H9 (cell line): ENCODE measurements around the gene DAZAP1. TPM values are rescaled to one million over a fixed set of nuclear protein-coding genes. Genes with fewer than 3 reads are reported as not detected.

ENCODE experiments used
- DNase-seq: peaks from one replicate; pipeline ENCODE4 v3.0.0-alpha.2; 2017
- H2AFZ ChIP-seq: one replicate; pipeline ENCODE4 v1.6.1; 2013; ENCODE audit warnings: mild to moderate bottlenecking, low read length, control low read depth, moderate library complexity
- H2AK5ac ChIP-seq: 2 replicates; pipeline ENCODE4 v1.6.1; 2013; ENCODE audit warnings: low read length, control low read depth, mixed read lengths; ENCODE audit not compliant: insufficient read length
- H2BK120ac ChIP-seq: one replicate; pipeline ENCODE4 v1.6.1; 2013; ENCODE audit warnings: low read depth, mild to moderate bottlenecking, low read length, control low read depth, inconsistent platforms; ENCODE audit not compliant: poor library complexity, severe bottlenecking
- H2BK12ac ChIP-seq: 2 replicates; pipeline ENCODE4 v1.6.1; 2013; ENCODE audit warnings: low read length, control low read depth, mixed read lengths, low read depth; ENCODE audit not compliant: insufficient read length
- H2BK15ac ChIP-seq: 2 replicates; pipeline ENCODE4 v1.6.1; 2013; ENCODE audit warnings: low read depth, low read length, control low read depth
- H2BK20ac ChIP-seq: one replicate; pipeline ENCODE4 v1.6.1; 2013; ENCODE audit warnings: low read depth, mild to moderate bottlenecking, low read length, control low read depth, inconsistent platforms; ENCODE audit not compliant: poor library complexity, severe bottlenecking
- H2BK5ac ChIP-seq: 2 replicates; pipeline ENCODE4 v1.6.1; 2013; ENCODE audit warnings: low read length, control low read depth, mixed read lengths; ENCODE audit not compliant: insufficient read length
- H3K14ac ChIP-seq: 2 replicates; pipeline ENCODE4 v1.6.1; 2013; ENCODE audit warnings: low read length, control low read depth; ENCODE audit not compliant: insufficient read depth
- H3K18ac ChIP-seq: 2 replicates; pipeline ENCODE4 v1.6.1; 2013; ENCODE audit warnings: low read depth, mild to moderate bottlenecking, mixed read lengths, low read length, control low read depth; ENCODE audit not compliant: insufficient read length
- H3K23ac ChIP-seq: 2 replicates; pipeline ENCODE4 v1.6.1; 2013; ENCODE audit warnings: low read length, control low read depth, mixed read lengths, low read depth; ENCODE audit not compliant: insufficient read length
- H3K23me2 ChIP-seq: 2 replicates; pipeline ENCODE4 v1.6.1; 2013; ENCODE audit warnings: low read depth, mild to moderate bottlenecking, mixed read lengths, low read length, control low read depth; ENCODE audit not compliant: insufficient read length, poor library complexity, severe bottlenecking
- H3K27ac ChIP-seq: 2 replicates; pipeline ENCODE4 v1.5.1; 2013; ENCODE audit warnings: low read length, control low read depth, mixed read lengths, low read depth; ENCODE audit not compliant: insufficient read length
- H3K27me3 ChIP-seq: 2 replicates; pipeline ENCODE4 v1.6.1; 2013; ENCODE audit warnings: low read length, control low read depth, inconsistent platforms; ENCODE audit not compliant: insufficient read depth
- H3K4ac ChIP-seq: 2 replicates; pipeline ENCODE4 v1.6.1; 2013; ENCODE audit warnings: low read depth, mild to moderate bottlenecking, control low read depth, inconsistent platforms, low read length, moderate library complexity
- H3K4me1 ChIP-seq: 2 replicates; pipeline ENCODE4 v1.6.1; 2013; ENCODE audit warnings: low read length, control low read depth, inconsistent platforms; ENCODE audit not compliant: insufficient read depth
- H3K4me2 ChIP-seq: 2 replicates; pipeline ENCODE4 v1.6.1; 2013; ENCODE audit warnings: low read length, control low read depth, mixed read lengths; ENCODE audit not compliant: insufficient read length, insufficient read depth
- H3K56ac ChIP-seq: 2 replicates; pipeline ENCODE4 v1.6.1; 2013; ENCODE audit warnings: low read depth, mild to moderate bottlenecking, mixed read lengths, low read length, control low read depth; ENCODE audit not compliant: insufficient read length
- H3K79me1 ChIP-seq: 2 replicates; pipeline ENCODE4 v1.6.1; 2013; ENCODE audit warnings: low read depth, mild to moderate bottlenecking, moderate library complexity, low read length, control low read depth, inconsistent platforms; ENCODE audit not compliant: insufficient read depth, poor library complexity, severe bottlenecking
- H3K79me2 ChIP-seq: 2 replicates; pipeline ENCODE4 v1.6.1; 2013; ENCODE audit warnings: low read length, control low read depth, inconsistent platforms; ENCODE audit not compliant: insufficient read depth
- H3K9ac ChIP-seq: 2 replicates; pipeline ENCODE4 v1.6.1; 2013; ENCODE audit warnings: low read length, control low read depth, mixed read lengths; ENCODE audit not compliant: insufficient read length; ENCODE audit errors: extremely low read depth
- H3K9me3 ChIP-seq: one replicate; pipeline ENCODE4 v1.6.1; 2013; ENCODE audit warnings: low read depth, low read length, inconsistent platforms; ENCODE audit not compliant: control insufficient read depth
- H3T11ph ChIP-seq: one replicate; pipeline ENCODE4 v1.6.1; 2013; ENCODE audit warnings: mild to moderate bottlenecking, low read length, control low read depth, inconsistent platforms
- H4K20me1 ChIP-seq: one replicate; pipeline ENCODE4 v1.6.1; 2013; ENCODE audit not compliant: control insufficient read depth, insufficient read length, insufficient read depth
- H4K5ac ChIP-seq: 2 replicates; pipeline ENCODE4 v1.6.1; 2013; ENCODE audit warnings: low read depth, mild to moderate bottlenecking, mixed read lengths, low read length, control low read depth; ENCODE audit not compliant: insufficient read length
- H4K8ac ChIP-seq: replicated peaks from 2 replicates; pipeline ENCODE4 v1.6.1; 2013; ENCODE audit warnings: low read length, control low read depth, mixed read lengths, low read depth; ENCODE audit not compliant: insufficient read length
- H4K91ac ChIP-seq: 2 replicates; pipeline ENCODE4 v1.6.1; 2013; ENCODE audit warnings: low read depth, mild to moderate bottlenecking, moderate library complexity, mixed read lengths, low read length, control low read depth; ENCODE audit not compliant: insufficient read length
- H3K27ac Mint-ChIP-seq, 3 experiments: 2 replicates in 2 of 3; 3 replicates in 1 of 3; pipeline ENCODE4 v1.8.0; 2020 to 2021; ENCODE audit warnings: mixed read lengths in 3 of 3, mild to moderate bottlenecking in 1 of 3, moderate library complexity in 1 of 3
- H3K27me3 Mint-ChIP-seq: 2 replicates; pipeline ENCODE4 v1.8.0; 2021; ENCODE audit warnings: low read depth, mild to moderate bottlenecking, moderate library complexity, mixed read lengths
- H3K36me3 Mint-ChIP-seq, 3 experiments: 2 replicates in 2 of 3; 3 replicates in 1 of 3; pipeline ENCODE4 v1.8.0; 2020 to 2021; ENCODE audit warnings: low read depth in 3 of 3, mixed read lengths in 3 of 3; ENCODE audit not compliant: insufficient read depth in 1 of 3
- H3K4me1 Mint-ChIP-seq, 2 experiments: 2 replicates each; pipeline ENCODE4 v1.8.0; 2020; ENCODE audit warnings: mixed read lengths in 2 of 2
- H3K4me3 Mint-ChIP-seq, 2 experiments: 2 replicates in 1 of 2; 3 replicates in 1 of 2; pipeline ENCODE4 v1.8.0; 2020 to 2021; ENCODE audit warnings: mild to moderate bottlenecking in 2 of 2, mixed read lengths in 2 of 2, moderate library complexity in 1 of 2
- H3K9me3 Mint-ChIP-seq, 2 experiments: 2 replicates in 1 of 2; 3 replicates in 1 of 2; pipeline ENCODE4 v1.8.0; 2020; ENCODE audit warnings: mild to moderate bottlenecking in 2 of 2, mixed read lengths in 2 of 2, moderate library complexity in 1 of 2
- WGBS: extraction: QIAGEN DNeasy Blood & Tissue Kit; methylation state at CpG from one replicate; pipeline ENCODE4 v1.1.7; 2013; ENCODE audit warnings: missing lambda C conversion rate, low lambda C conversion rate, mixed read lengths; ENCODE audit not compliant: insufficient read length; ENCODE audit errors: extremely low coverage; 5-methylcytosine and 5-hydroxymethylcytosine counted together
- total RNA-seq: library from RNA; stranded (reverse); gene quantifications from 2 replicates; pipeline ENCODE4 v1.2.1, GENCODE V29; 2021
- TF ChIP-seq, protein P1 (sequence below): fragments of 200-600 bp; sonication (generic); conservative IDR thresholded peaks from 3 replicates; pipeline ENCODE4 v1.8.0; 2021; ENCODE audit warnings: antibody characterized with exemption, mild to moderate bottlenecking

DAZAP1 gene
- total RNA-seq, 1 experiment from 2014 or later, result 265 TPM

DNA sequence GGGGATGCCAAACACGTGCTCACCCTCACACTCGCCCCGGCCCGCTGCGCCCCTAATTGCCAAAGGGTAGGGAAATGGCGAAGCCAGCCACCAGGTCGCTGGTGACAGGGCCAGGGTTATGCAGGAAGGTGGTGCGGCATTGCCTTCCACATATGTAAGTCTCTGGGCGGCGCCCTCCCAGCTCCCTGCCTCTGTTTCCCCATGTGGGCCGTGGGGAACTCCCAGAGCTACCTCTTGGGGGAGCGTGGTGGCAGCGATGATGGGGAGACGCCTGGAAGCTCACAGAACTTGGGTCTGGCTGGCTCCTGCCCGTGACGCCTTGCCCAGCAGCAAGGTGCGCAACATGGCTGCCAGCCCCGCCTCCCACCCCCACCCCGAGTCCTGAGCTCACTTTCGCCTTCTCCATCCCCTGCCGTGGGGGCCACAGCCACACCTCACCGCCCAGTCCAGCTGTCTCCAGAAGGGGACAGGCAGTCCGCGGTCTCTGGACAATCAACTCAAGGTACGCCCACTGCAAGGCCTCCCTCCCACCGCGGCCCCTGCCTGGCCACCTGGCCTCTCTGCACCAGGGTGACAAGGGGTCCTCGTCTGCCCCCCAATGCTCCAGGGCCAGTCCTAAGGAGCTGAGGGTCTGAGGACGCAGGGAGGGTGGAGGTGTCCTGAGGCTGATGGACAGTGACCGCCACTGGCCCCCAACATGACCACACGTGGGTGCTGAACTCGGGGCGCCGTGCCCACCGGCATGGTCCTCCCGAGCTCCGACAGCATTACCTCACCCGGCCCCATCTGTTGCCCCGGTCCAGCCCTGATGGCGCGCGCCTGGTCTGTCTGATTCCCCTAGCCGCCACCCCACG is 65.1 kb downstream of the DAZAP1 start:
- H4K8ac ChIP-seq, result no peak overlapping the region
- no peak overlapping the region for H3T11ph ChIP-seq
- H3K9me3 ChIP-seq, result no peaks in the 10 kb centered on the region
- H3K79me2 ChIP-seq, result no peaks in the 10 kb centered on the region
- H3K9ac ChIP-seq, result no peak overlapping the region
- no CpG with 5 or more reads among the region's 44 CpGs for WGBS
- H3K27ac ChIP-seq, result no peak overlapping the region
- Mint-ChIP-seq H3K4me1 (peaks cover 2 to 10% of the 10 kb centered on the region in 2 experiments; a peak in 3 of 4 replicates), H3K4me3 (no peak overlapping the region; a peak in 1 of 5 replicates), H3K27ac (no peak overlapping the region), H3K27me3 (peaks cover 50% of the 10 kb centered on the region), H3K36me3 (peaks cover 3 to 11% (median 6%) of the 10 kb centered on the region in 3 experiments; a peak in 6 of 7 replicates), H3K9me3 (no peaks in the 10 kb centered on the region)
- H3K23ac ChIP-seq, result no peak overlapping the region
- no peak overlapping the region for H3K56ac ChIP-seq
- TF ChIP-seq, protein P1, sequence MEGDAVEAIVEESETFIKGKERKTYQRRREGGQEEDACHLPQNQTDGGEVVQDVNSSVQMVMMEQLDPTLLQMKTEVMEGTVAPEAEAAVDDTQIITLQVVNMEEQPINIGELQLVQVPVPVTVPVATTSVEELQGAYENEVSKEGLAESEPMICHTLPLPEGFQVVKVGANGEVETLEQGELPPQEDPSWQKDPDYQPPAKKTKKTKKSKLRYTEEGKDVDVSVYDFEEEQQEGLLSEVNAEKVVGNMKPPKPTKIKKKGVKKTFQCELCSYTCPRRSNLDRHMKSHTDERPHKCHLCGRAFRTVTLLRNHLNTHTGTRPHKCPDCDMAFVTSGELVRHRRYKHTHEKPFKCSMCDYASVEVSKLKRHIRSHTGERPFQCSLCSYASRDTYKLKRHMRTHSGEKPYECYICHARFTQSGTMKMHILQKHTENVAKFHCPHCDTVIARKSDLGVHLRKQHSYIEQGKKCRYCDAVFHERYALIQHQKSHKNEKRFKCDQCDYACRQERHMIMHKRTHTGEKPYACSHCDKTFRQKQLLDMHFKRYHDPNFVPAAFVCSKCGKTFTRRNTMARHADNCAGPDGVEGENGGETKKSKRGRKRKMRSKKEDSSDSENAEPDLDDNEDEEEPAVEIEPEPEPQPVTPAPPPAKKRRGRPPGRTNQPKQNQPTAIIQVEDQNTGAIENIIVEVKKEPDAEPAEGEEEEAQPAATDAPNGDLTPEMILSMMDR, result no peak
- DNase-seq, result no peak
- no peak overlapping the region for H2AK5ac ChIP-seq
- H2BK15ac ChIP-seq, result no peak overlapping the region
- no peak overlapping the region for H4K91ac ChIP-seq
- peaks cover 3% of the 10 kb centered on the region for H4K20me1 ChIP-seq
- H3K4me1 ChIP-seq, result no peaks in the 10 kb centered on the region
- no peak overlapping the region for H3K18ac ChIP-seq
- no peak overlapping the region for H4K5ac ChIP-seq
- no peak overlapping the region for H3K4me2 ChIP-seq
- no peaks in the 10 kb centered on the region for H3K79me1 ChIP-seq
- peaks cover 9% of the 10 kb centered on the region for H3K23me2 ChIP-seq
- H3K27me3 ChIP-seq, result peaks cover 29% of the 10 kb centered on the region; the same call in 1 of the 2 replicates
- H2BK12ac ChIP-seq, result no peak overlapping the region
- no peak overlapping the region for H3K14ac ChIP-seq
- H2AFZ ChIP-seq, result no peak overlapping the region
- no peak overlapping the region for H2BK120ac ChIP-seq
- no peak overlapping the region for H2BK5ac ChIP-seq
- H3K4ac ChIP-seq, result no peak overlapping the region
- no peak overlapping the region for H2BK20ac ChIP-seq
